ENCODE measurements around the gene COL13A1.
A peak's percentile ranks its signal among the peaks of the same experiment; 100 is the strongest.

Gene COL13A1

GRCh38 chr10:69968830-69969229 is 167.1 kb downstream of the COL13A1 start:
- DNase-seq (ENCODE audit: low read depth): peak; percentile 31
- no peak overlapping the region for H3K4me3 ChIP-seq (ENCODE audit: low read depth, low read length)
- TF ChIP-seq MYC (IDR thresholded peaks at IDR 0.05; ENCODE audit: low read depth, low read length) (no peak), MAX (IDR thresholded peaks at IDR 0.05; ENCODE audit: low read depth, low read length) (no peak), POLR2A (IDR thresholded peaks at IDR 0.05; ENCODE audit: extremely low read depth, insufficient read length) (no peak), CTCF (IDR thresholded peaks at IDR 0.05; ENCODE audit: low read depth, low read length) (no peak)

GRCh38 chr10:69969977-69970376 is 168.3 kb downstream of the COL13A1 start:
- no peak for DNase-seq (ENCODE audit: low read depth)
- TF ChIP-seq MAX (IDR thresholded peaks at IDR 0.05; ENCODE audit: low read depth, low read length) (no peak), MYC (IDR thresholded peaks at IDR 0.05; ENCODE audit: low read depth, low read length) (no peak), POLR2A (IDR thresholded peaks at IDR 0.05; ENCODE audit: extremely low read depth, insufficient read length) (no peak), CTCF (IDR thresholded peaks at IDR 0.05; ENCODE audit: low read depth, low read length) (no peak)
- no peak overlapping the region for H3K4me3 ChIP-seq (ENCODE audit: low read depth, low read length)

- no peak for DNase-seq (ENCODE audit: low read depth)
- TF ChIP-seq POLR2A (IDR thresholded peaks at IDR 0.05; ENCODE audit: extremely low read depth, insufficient read length) (no peak), MAX (IDR thresholded peaks at IDR 0.05; ENCODE audit: low read depth, low read length) (no peak), MYC (IDR thresholded peaks at IDR 0.05; ENCODE audit: low read depth, low read length) (no peak), CTCF (IDR thresholded peaks at IDR 0.05; ENCODE audit: low read depth, low read length) (no peak)
- no peak overlapping the region for H3K4me3 ChIP-seq (ENCODE audit: low read depth, low read length)
Measured at GRCh38 chr10:69972981-69973397, 171.3 kb downstream of the COL13A1 start.

GRCh38 chr10:69973678-69974077 is 172.0 kb downstream of the COL13A1 start:
- TF ChIP-seq CTCF (IDR thresholded peaks at IDR 0.05; ENCODE audit: low read depth, low read length): no peak
- TF ChIP-seq MYC (IDR thresholded peaks at IDR 0.05; ENCODE audit: low read depth, low read length): no peak
- H3K4me3 ChIP-seq (ENCODE audit: low read depth, low read length): no peak overlapping the region
- DNase-seq (ENCODE audit: low read depth): no peak

GRCh38 chr10:69974551-69975155 is 172.9 kb downstream of the COL13A1 start:
- H3K4me3 ChIP-seq (ENCODE audit: low read depth, low read length): no peak overlapping the region
- no peak for TF ChIP-seq CTCF (IDR thresholded peaks at IDR 0.05; ENCODE audit: low read depth, low read length)
- TF ChIP-seq MAX (IDR thresholded peaks at IDR 0.05; ENCODE audit: low read depth, low read length): no peak
- no peak for TF ChIP-seq MYC (IDR thresholded peaks at IDR 0.05; ENCODE audit: low read depth, low read length)
- no peak for TF ChIP-seq POLR2A (IDR thresholded peaks at IDR 0.05; ENCODE audit: extremely low read depth, insufficient read length)
- DNase-seq (ENCODE audit: low read depth): no peak
